H9 (cell line): ENCODE data around the gene OXCT2. TPM values are rescaled to one million over a fixed set of nuclear protein-coding genes. Genes with fewer than 3 reads are reported as not detected.

ENCODE experiments used
- DNase-seq: peaks from one replicate; pipeline ENCODE4 v3.0.0-alpha.2; 2017
- H2AFZ ChIP-seq: one replicate; pipeline ENCODE4 v1.6.1; 2013; ENCODE audit warnings: mild to moderate bottlenecking, low read length, control low read depth, moderate library complexity
- H2AK5ac ChIP-seq: 2 replicates; pipeline ENCODE4 v1.6.1; 2013; ENCODE audit warnings: low read length, control low read depth, mixed read lengths; ENCODE audit not compliant: insufficient read length
- H2BK120ac ChIP-seq: one replicate; pipeline ENCODE4 v1.6.1; 2013; ENCODE audit warnings: low read depth, mild to moderate bottlenecking, low read length, control low read depth, inconsistent platforms; ENCODE audit not compliant: poor library complexity, severe bottlenecking
- H2BK12ac ChIP-seq: 2 replicates; pipeline ENCODE4 v1.6.1; 2013; ENCODE audit warnings: low read length, control low read depth, mixed read lengths, low read depth; ENCODE audit not compliant: insufficient read length
- H2BK15ac ChIP-seq: 2 replicates; pipeline ENCODE4 v1.6.1; 2013; ENCODE audit warnings: low read depth, low read length, control low read depth
- H2BK20ac ChIP-seq: one replicate; pipeline ENCODE4 v1.6.1; 2013; ENCODE audit warnings: low read depth, mild to moderate bottlenecking, low read length, control low read depth, inconsistent platforms; ENCODE audit not compliant: poor library complexity, severe bottlenecking
- H2BK5ac ChIP-seq: 2 replicates; pipeline ENCODE4 v1.6.1; 2013; ENCODE audit warnings: low read length, control low read depth, mixed read lengths; ENCODE audit not compliant: insufficient read length
- H3K14ac ChIP-seq: 2 replicates; pipeline ENCODE4 v1.6.1; 2013; ENCODE audit warnings: low read length, control low read depth; ENCODE audit not compliant: insufficient read depth
- H3K18ac ChIP-seq: 2 replicates; pipeline ENCODE4 v1.6.1; 2013; ENCODE audit warnings: low read depth, mild to moderate bottlenecking, mixed read lengths, low read length, control low read depth; ENCODE audit not compliant: insufficient read length
- H3K23ac ChIP-seq: 2 replicates; pipeline ENCODE4 v1.6.1; 2013; ENCODE audit warnings: low read length, control low read depth, mixed read lengths, low read depth; ENCODE audit not compliant: insufficient read length
- H3K23me2 ChIP-seq: 2 replicates; pipeline ENCODE4 v1.6.1; 2013; ENCODE audit warnings: low read depth, mild to moderate bottlenecking, mixed read lengths, low read length, control low read depth; ENCODE audit not compliant: insufficient read length, poor library complexity, severe bottlenecking
- H3K27ac ChIP-seq: 2 replicates; pipeline ENCODE4 v1.5.1; 2013; ENCODE audit warnings: low read length, control low read depth, mixed read lengths, low read depth; ENCODE audit not compliant: insufficient read length
- H3K27me3 ChIP-seq: 2 replicates; pipeline ENCODE4 v1.6.1; 2013; ENCODE audit warnings: low read length, control low read depth, inconsistent platforms; ENCODE audit not compliant: insufficient read depth
- H3K4ac ChIP-seq: 2 replicates; pipeline ENCODE4 v1.6.1; 2013; ENCODE audit warnings: low read depth, mild to moderate bottlenecking, control low read depth, inconsistent platforms, low read length, moderate library complexity
- H3K4me1 ChIP-seq: 2 replicates; pipeline ENCODE4 v1.6.1; 2013; ENCODE audit warnings: low read length, control low read depth, inconsistent platforms; ENCODE audit not compliant: insufficient read depth
- H3K4me2 ChIP-seq: 2 replicates; pipeline ENCODE4 v1.6.1; 2013; ENCODE audit warnings: low read length, control low read depth, mixed read lengths; ENCODE audit not compliant: insufficient read length, insufficient read depth
- H3K56ac ChIP-seq: 2 replicates; pipeline ENCODE4 v1.6.1; 2013; ENCODE audit warnings: low read depth, mild to moderate bottlenecking, mixed read lengths, low read length, control low read depth; ENCODE audit not compliant: insufficient read length
- H3K79me1 ChIP-seq: 2 replicates; pipeline ENCODE4 v1.6.1; 2013; ENCODE audit warnings: low read depth, mild to moderate bottlenecking, moderate library complexity, low read length, control low read depth, inconsistent platforms; ENCODE audit not compliant: insufficient read depth, poor library complexity, severe bottlenecking
- H3K79me2 ChIP-seq: 2 replicates; pipeline ENCODE4 v1.6.1; 2013; ENCODE audit warnings: low read length, control low read depth, inconsistent platforms; ENCODE audit not compliant: insufficient read depth
- H3K9ac ChIP-seq: 2 replicates; pipeline ENCODE4 v1.6.1; 2013; ENCODE audit warnings: low read length, control low read depth, mixed read lengths; ENCODE audit not compliant: insufficient read length; ENCODE audit errors: extremely low read depth
- H3K9me3 ChIP-seq: one replicate; pipeline ENCODE4 v1.6.1; 2013; ENCODE audit warnings: low read depth, low read length, inconsistent platforms; ENCODE audit not compliant: control insufficient read depth
- H3T11ph ChIP-seq: one replicate; pipeline ENCODE4 v1.6.1; 2013; ENCODE audit warnings: mild to moderate bottlenecking, low read length, control low read depth, inconsistent platforms
- H4K20me1 ChIP-seq: one replicate; pipeline ENCODE4 v1.6.1; 2013; ENCODE audit not compliant: control insufficient read depth, insufficient read length, insufficient read depth
- H4K5ac ChIP-seq: 2 replicates; pipeline ENCODE4 v1.6.1; 2013; ENCODE audit warnings: low read depth, mild to moderate bottlenecking, mixed read lengths, low read length, control low read depth; ENCODE audit not compliant: insufficient read length
- H4K8ac ChIP-seq: replicated peaks from 2 replicates; pipeline ENCODE4 v1.6.1; 2013; ENCODE audit warnings: low read length, control low read depth, mixed read lengths, low read depth; ENCODE audit not compliant: insufficient read length
- H4K91ac ChIP-seq: 2 replicates; pipeline ENCODE4 v1.6.1; 2013; ENCODE audit warnings: low read depth, mild to moderate bottlenecking, moderate library complexity, mixed read lengths, low read length, control low read depth; ENCODE audit not compliant: insufficient read length
- H3K27ac Mint-ChIP-seq, 3 experiments: 2 replicates in 2 of 3; 3 replicates in 1 of 3; pipeline ENCODE4 v1.8.0; 2020 to 2021; ENCODE audit warnings: mixed read lengths in 3 of 3, mild to moderate bottlenecking in 1 of 3, moderate library complexity in 1 of 3
- H3K27me3 Mint-ChIP-seq: 2 replicates; pipeline ENCODE4 v1.8.0; 2021; ENCODE audit warnings: low read depth, mild to moderate bottlenecking, moderate library complexity, mixed read lengths
- H3K36me3 Mint-ChIP-seq, 3 experiments: 2 replicates in 2 of 3; 3 replicates in 1 of 3; pipeline ENCODE4 v1.8.0; 2020 to 2021; ENCODE audit warnings: low read depth in 3 of 3, mixed read lengths in 3 of 3; ENCODE audit not compliant: insufficient read depth in 1 of 3
- H3K4me1 Mint-ChIP-seq, 2 experiments: 2 replicates each; pipeline ENCODE4 v1.8.0; 2020; ENCODE audit warnings: mixed read lengths in 2 of 2
- H3K4me3 Mint-ChIP-seq, 2 experiments: 2 replicates in 1 of 2; 3 replicates in 1 of 2; pipeline ENCODE4 v1.8.0; 2020 to 2021; ENCODE audit warnings: mild to moderate bottlenecking in 2 of 2, mixed read lengths in 2 of 2, moderate library complexity in 1 of 2
- H3K9me3 Mint-ChIP-seq, 2 experiments: 2 replicates in 1 of 2; 3 replicates in 1 of 2; pipeline ENCODE4 v1.8.0; 2020; ENCODE audit warnings: mild to moderate bottlenecking in 2 of 2, mixed read lengths in 2 of 2, moderate library complexity in 1 of 2
- CTCF ChIP-seq: fragments of 200-600 bp; sonication (generic); conservative IDR thresholded peaks from 3 replicates; pipeline ENCODE4 v1.8.0; 2021; ENCODE audit warnings: antibody characterized with exemption, mild to moderate bottlenecking
- WGBS: extraction: QIAGEN DNeasy Blood & Tissue Kit; methylation state at CpG from one replicate; pipeline ENCODE4 v1.1.7; 2013; ENCODE audit warnings: missing lambda C conversion rate, low lambda C conversion rate, mixed read lengths; ENCODE audit not compliant: insufficient read length; ENCODE audit errors: extremely low coverage; 5-methylcytosine and 5-hydroxymethylcytosine counted together
- total RNA-seq: library from RNA; stranded (reverse); gene quantifications from 2 replicates; pipeline ENCODE4 v1.2.1, GENCODE V29; 2021

Gene OXCT2
- total RNA-seq, 1 experiment from 2014 or later = 3.7 TPM

GRCh38 chr1:39777306-39777705 is 6.2 kb upstream of the OXCT2 start:
- no peak overlapping the region for H3K4me3 Mint-ChIP-seq

More at GRCh38 chr1:39777306-39777705, 6.2 kb upstream of the OXCT2 start:
- Histone ChIP-seq H2BK5ac (no peak overlapping the region), H3K56ac (no peak overlapping the region), H4K8ac (no peak overlapping the region), H3K18ac (no peak overlapping the region), H3T11ph (no peak overlapping the region), H3K23ac (no peak overlapping the region), H2BK15ac (no peak overlapping the region), H3K27me3 (no peaks in the 10 kb centered on the region; the same call in 1 of the 2 replicates), H2AK5ac (no peak overlapping the region), H2BK20ac (no peak overlapping the region), H3K79me2 (no peaks in the 10 kb centered on the region), H3K79me1 (no peaks in the 10 kb centered on the region), H3K9ac (no peak overlapping the region), H3K9me3 (no peaks in the 10 kb centered on the region), H4K20me1 (no peaks in the 10 kb centered on the region), H4K91ac (no peak overlapping the region), H4K5ac (no peak overlapping the region), H3K4ac (no peak overlapping the region), H2BK120ac (no peak overlapping the region), H3K23me2 (no peaks in the 10 kb centered on the region), H3K4me2 (no peak overlapping the region), H2AFZ (no peak overlapping the region), H2BK12ac (no peak overlapping the region), H3K4me1 (no peaks in the 10 kb centered on the region), H3K27ac (no peak overlapping the region), H3K14ac (no peak overlapping the region)
- Mint-ChIP-seq H3K4me1 (peaks cover 0 to 4% of the 10 kb centered on the region in 2 experiments; a peak in 2 of 4 replicates), H3K27me3 (peaks cover 50% of the 10 kb centered on the region), H3K27ac (no peak overlapping the region; a peak in 1 of 7 replicates), H3K36me3 (no peaks in the 10 kb centered on the region), H3K9me3 (no peaks in the 10 kb centered on the region)
- TF ChIP-seq CTCF = no peak
- WGBS = no CpG with 5 or more reads among the region's 4 CpGs
- DNase-seq = no peak
